Ovary (tissue), 3 donors: ENCODE measurements around the gene PDLIM3.

Experiments used
- CTCF ChIP-seq, 3 donors: fragments of 450-650 bp in 2 of 3; fragments of 200-600 bp in 1 of 3; IDR thresholded peaks; one replicate each; pipeline versions ENCODE4 v1.5.1 to v1.8.0; 2016 to 2022; ENCODE audit warnings: antibody characterized with exemption in 3 of 3, mild to moderate bottlenecking in 1 of 3
- POLR2A ChIP-seq: fragments of 450-650 bp; IDR thresholded peaks from one replicate; pipeline ENCODE4 v1.6.1; 2017; ENCODE audit warnings: antibody characterized with exemption, mild to moderate bottlenecking, moderate library complexity
- donor health status: DM: no; HTN: no; CAD: no.

GRCh38 chr4:185465707-185466106 lies 69.6 kb downstream of the PDLIM3 start:
- TF ChIP-seq CTCF (IDR thresholded peaks at IDR 0.05), result no peak
- TF ChIP-seq POLR2A, result no peak
